CD8-positive, alpha-beta memory T cell (primary cell): ENCODE results near the gene NXF1. TPM values are rescaled to one million over a fixed set of nuclear protein-coding genes. Genes with fewer than 3 reads are reported as not detected.
"Not testable (repeated sequence)": the region's sequence is repeated elsewhere in the genome, so short reads cannot be mapped to it uniquely, and the experiment has no call there.

Source experiments
- CTCF ChIA-PET: fragments of 350-600 bp; sonication (Branson Sonifier 250); formaldehyde crosslinking; loops from one replicate; lab custom pipeline; 2021; ENCODE audit warnings: antibody characterized with exemption; lab: Charles Lee
- POLR2A ChIA-PET: fragments of 350-600 bp; sonication (Branson Sonifier 250); formaldehyde crosslinking; loops from one replicate; lab custom pipeline; 2021; ENCODE audit warnings: antibody characterized with exemption; lab: Charles Lee
- DNase-seq, 5 donors: peaks; one replicate each; pipeline versions ENCODE4 v3.0.0 to v3.0.0-alpha.2; 2020 to 2022; ENCODE audit warnings: mixed read lengths in 1 of 5
- H3K27ac ChIP-seq: one replicate; pipeline ENCODE4 v1.7.0; 2013; ENCODE audit warnings: low read depth, mild to moderate bottlenecking, low read length, moderate library complexity
- H3K27me3 ChIP-seq: 2 replicates; pipeline ENCODE4 v1.7.0; 2013; ENCODE audit warnings: low read length, mild to moderate bottlenecking; ENCODE audit not compliant: insufficient read depth, poor library complexity, severe bottlenecking
- H3K36me3 ChIP-seq: 2 replicates; pipeline ENCODE4 v1.7.0; 2013; ENCODE audit warnings: mild to moderate bottlenecking, low read length, moderate library complexity; ENCODE audit not compliant: insufficient read depth
- H3K4me1 ChIP-seq: 2 replicates; pipeline ENCODE4 v1.7.0; 2013; ENCODE audit warnings: mild to moderate bottlenecking, low read length, moderate library complexity; ENCODE audit not compliant: insufficient read depth
- H3K4me3 ChIP-seq: 2 replicates; pipeline ENCODE4 v1.7.0; 2013; ENCODE audit warnings: mild to moderate bottlenecking, low read length
- H3K9me3 ChIP-seq: 2 replicates; pipeline ENCODE4 v1.7.0; 2013; ENCODE audit warnings: mild to moderate bottlenecking, low read length
- H3K27ac Mint-ChIP-seq, 8 donors: one replicate each; pipeline ENCODE4 v1.8.0; 2020 to 2021; ENCODE audit warnings: mixed read lengths in 8 of 8, mild to moderate bottlenecking in 6 of 8, inconsistent platforms in 3 of 8, moderate library complexity in 3 of 8
- H3K27me3 Mint-ChIP-seq, 2 donors: one replicate each; pipeline ENCODE4 v1.8.0; 2020 to 2021; ENCODE audit warnings: mixed read lengths in 2 of 2, mild to moderate bottlenecking in 1 of 2, moderate library complexity in 1 of 2
- H3K36me3 Mint-ChIP-seq, 3 donors: one replicate each; pipeline ENCODE4 v1.8.0; 2020 to 2021; ENCODE audit warnings: mixed read lengths in 3 of 3, inconsistent platforms in 1 of 3, mild to moderate bottlenecking in 1 of 3
- H3K4me1 Mint-ChIP-seq, 3 donors: one replicate each; pipeline ENCODE4 v1.8.0; 2020 to 2021; ENCODE audit warnings: mixed read lengths in 3 of 3, inconsistent platforms in 1 of 3, mild to moderate bottlenecking in 1 of 3
- H3K4me3 Mint-ChIP-seq, 7 donors: one replicate each; pipeline ENCODE4 v1.8.0; 2020 to 2021; ENCODE audit warnings: mixed read lengths in 7 of 7, mild to moderate bottlenecking in 6 of 7, moderate library complexity in 4 of 7, inconsistent platforms in 2 of 7
- H3K9me3 Mint-ChIP-seq, 5 donors: one replicate each; pipeline ENCODE4 v1.8.0; 2020 to 2022; ENCODE audit warnings: mixed read lengths in 5 of 5, mild to moderate bottlenecking in 3 of 5, moderate library complexity in 2 of 5, inconsistent platforms in 1 of 5
- polyA plus RNA-seq: library from polyadenylated mRNA; unstranded; fragments of 300-500 nt; fragmentation: Illumina TruSeq; gene quantifications from one replicate; pipeline ENCODE4 v1.2.3, GENCODE V29; 2021
- total RNA-seq, 2 experiments: library from RNA; stranded (reverse); gene quantifications; one replicate each; pipeline ENCODE4 v1.2.3, GENCODE V29; 2021

NXF1 gene
- total and polyA plus RNA-seq, 3 experiments from 2014 or later: 81.2 to 126 (median 112) TPM

DNA sequence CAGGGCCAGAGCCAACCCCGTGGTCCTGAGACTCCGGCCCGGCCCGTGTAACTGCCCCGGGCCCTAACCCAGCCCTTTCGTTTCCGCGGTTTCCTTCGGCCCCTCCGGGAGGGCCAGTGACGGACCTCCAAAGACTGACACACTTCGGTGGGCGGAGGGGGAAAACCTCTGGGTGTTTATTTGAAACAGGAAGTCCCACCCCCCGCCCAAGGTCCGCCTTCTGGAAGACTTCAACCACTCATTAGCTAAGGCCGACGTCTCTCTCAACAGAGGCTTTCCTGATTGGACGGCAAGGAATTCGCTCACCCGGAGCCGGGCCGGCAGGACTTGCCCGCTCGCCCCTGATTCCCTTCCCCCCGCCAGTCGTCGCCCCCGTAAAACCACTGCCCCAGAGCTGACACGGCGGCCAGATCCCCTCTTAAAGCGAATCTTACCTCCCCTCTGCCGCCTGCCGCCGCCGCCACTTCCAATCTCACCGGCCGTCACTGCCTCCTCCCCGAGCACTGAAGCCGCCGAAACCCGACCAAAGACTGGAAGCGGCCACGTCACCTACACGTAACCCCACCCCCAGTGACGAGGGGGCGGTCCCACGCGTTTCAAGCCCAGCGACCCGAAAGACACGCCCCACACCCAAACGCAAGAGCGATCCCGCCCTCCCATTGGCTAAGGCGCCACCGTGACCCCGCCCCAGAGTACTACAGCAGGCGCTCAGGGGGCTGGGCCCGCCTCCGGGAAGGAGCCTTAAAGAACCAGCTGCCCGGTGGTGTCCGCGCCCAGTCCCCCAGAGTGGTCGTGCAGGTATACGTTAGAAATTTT lies 26.5 kb upstream of the NXF1 start, which contains the start of gene STX5:
Gene STX5 (minus strand): TSS at position 532 of the 816 bp plus-strand sequence. CDS start 808 bp downstream, outside the sequence.
- Mint-ChIP-seq H3K9me3 (no peaks in the 10 kb centered on the region), H3K27me3 (no peaks in the 10 kb centered on the region), H3K4me1 (peaks cover 22 to 55% (median 35%) of the 10 kb centered on the region in 3 donors), H3K36me3 (peaks cover 0 to 73% (median 10%) of the 10 kb centered on the region in 3 donors), H3K27ac (peak within 1 kb of the TSS; percentile 96 to 100 (median 98)), H3K4me3 (peak within 1 kb of the TSS; percentile 93 to 100 (median 97))
- ChIA-PET POLR2A (interaction anchor here (0.6 to 2.9 kb wide), 18 partner anchors 9 to 240 kb away, joined by 3 to 68 read pairs (median 6); partner anchors contain the start of genes HNRNPUL2, NXF1, POLR2G and SLC3A2), CTCF (interaction anchor here (0.6 to 1.6 kb wide), 10 partner anchors 8 to 258 kb away, joined by 3 to 5 read pairs (median 3); partner anchors contain the start of genes EEF1G, NXF1, SLC3A2 and TAF6L)
- no peaks in the 10 kb centered on the region for H3K9me3 ChIP-seq
- peak within 1 kb of the TSS; percentile 96 for H3K4me3 ChIP-seq
- peak within 1 kb of the TSS; percentile 98 for H3K27ac ChIP-seq
- peak; percentile 99 to 100 (median 99) for DNase-seq
- H3K36me3 ChIP-seq: peaks cover 36% of the 10 kb centered on the region
- H3K27me3 ChIP-seq: no peaks in the 10 kb centered on the region
- peaks cover 29% of the 10 kb centered on the region for H3K4me1 ChIP-seq

DNA sequence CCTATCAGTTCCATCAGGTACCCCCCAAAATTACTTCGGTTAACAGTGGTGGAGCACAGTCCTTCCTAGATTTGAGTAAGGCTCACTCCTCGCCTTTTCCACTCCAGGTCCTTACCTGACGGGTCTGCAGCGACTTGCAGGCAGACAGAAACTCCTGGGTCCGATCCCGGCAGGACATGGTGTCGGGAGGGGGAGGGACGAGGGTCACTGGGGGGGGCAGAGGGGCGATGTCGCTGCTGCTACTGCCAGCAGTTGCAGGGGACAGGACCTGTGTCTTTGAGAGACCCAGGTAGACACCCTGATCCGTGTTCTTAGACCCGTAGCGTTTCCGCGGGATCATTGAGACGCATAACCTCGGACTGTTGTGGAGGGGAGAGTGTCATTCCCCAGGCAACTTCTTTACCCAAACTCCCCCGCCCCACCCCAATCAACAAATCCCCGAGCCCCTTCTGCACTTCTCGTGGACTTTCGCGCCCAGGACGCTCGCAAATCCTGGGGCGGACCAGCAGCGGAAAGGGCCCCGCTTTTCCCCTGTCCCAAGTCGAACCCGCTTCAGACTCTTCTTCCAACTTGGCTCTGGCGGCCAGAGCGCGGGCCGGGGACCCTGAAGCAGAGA lies 25.8 kb upstream of the NXF1 start:
- peaks cover 30% of the 10 kb centered on the region for H3K36me3 ChIP-seq
- H3K27ac ChIP-seq: peak overlapping the region; percentile 98
- Mint-ChIP-seq H3K4me1 (peaks cover 22 to 52% (median 30%) of the 10 kb centered on the region in 3 donors), H3K27ac (peak overlapping the region; percentile 96 to 100 (median 98)), H3K27me3 (no peaks in the 10 kb centered on the region), H3K36me3 (peaks cover 0 to 66% (median 10%) of the 10 kb centered on the region in 3 donors), H3K9me3 (no peaks in the 10 kb centered on the region), H3K4me3 (peak overlapping the region; percentile 93 to 100 (median 97))
- no peaks in the 10 kb centered on the region for H3K9me3 ChIP-seq
- H3K27me3 ChIP-seq: no peaks in the 10 kb centered on the region
- DNase-seq: no peak
- POLR2A ChIA-PET: interaction anchor here (1.0 to 2.9 kb wide), 13 partner anchors 8 to 239 kb away, joined by 3 to 68 read pairs (median 13); partner anchors contain the start of genes HNRNPUL2, NXF1, POLR2G and SLC3A2
- H3K4me3 ChIP-seq: peak overlapping the region; percentile 96
- peaks cover 29% of the 10 kb centered on the region for H3K4me1 ChIP-seq
- CTCF ChIA-PET: interaction anchor here (0.6 to 1.6 kb wide), 8 partner anchors 9 to 257 kb away, joined by 3 to 7 read pairs (median 3); partner anchors contain the start of genes EEF1G, NXF1, SLC3A2 and TMEM179B

DNA sequence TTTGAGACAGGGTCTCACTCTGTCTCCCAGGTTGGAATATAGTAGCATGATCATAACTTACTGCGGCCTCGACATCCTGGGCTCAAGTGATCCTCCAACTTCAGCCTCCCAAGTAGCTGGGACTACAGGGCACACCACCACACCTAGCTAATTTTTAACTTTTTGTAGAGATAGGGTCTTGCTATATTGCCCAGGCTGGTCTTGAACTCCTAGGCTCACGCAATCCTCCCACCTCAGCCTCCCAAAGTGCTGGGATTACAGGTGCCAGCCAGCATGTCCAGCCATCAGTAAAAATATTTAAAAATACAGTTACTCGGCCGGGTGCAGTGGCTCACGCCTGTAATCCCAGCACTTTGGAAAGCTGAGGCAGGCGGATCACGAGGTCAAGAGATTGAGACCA lies 22.9 kb upstream of the NXF1 start:
- H3K9me3 ChIP-seq, H3K27me3 ChIP-seq, H3K27ac ChIP-seq, H3K4me3 ChIP-seq, H3K9me3 Mint-ChIP-seq, H3K27me3 Mint-ChIP-seq, DNase-seq: not testable (repeated sequence)
- peaks cover 18 to 40% (median 31%) of the 10 kb centered on the region in 3 donors for H3K4me1 Mint-ChIP-seq
- H3K4me3 Mint-ChIP-seq: peak overlapping the region in 1 of 7 donors; percentile 36
- POLR2A ChIA-PET: interaction anchor here (0.6 to 3.1 kb wide), 2 partner anchors 22 to 32 kb away, joined by 3 to 11 read pairs; partner anchors contain the start of gene NXF1
- CTCF ChIA-PET: interaction anchor here (1.1 to 3.1 kb wide), 3 partner anchors 26 to 52 kb away, joined by 3 to 11 read pairs (median 4); partner anchors contain the start of genes SLC3A2 and TMEM179B
- H3K36me3 Mint-ChIP-seq: peaks cover 0 to 69% (median 12%) of the 10 kb centered on the region in 3 donors
- H3K4me1 ChIP-seq: peaks cover 23% of the 10 kb centered on the region
- peaks cover 42% of the 10 kb centered on the region for H3K36me3 ChIP-seq
- H3K27ac Mint-ChIP-seq: peak overlapping the region in 2 of 8 donors; percentile 41 to 72

DNA sequence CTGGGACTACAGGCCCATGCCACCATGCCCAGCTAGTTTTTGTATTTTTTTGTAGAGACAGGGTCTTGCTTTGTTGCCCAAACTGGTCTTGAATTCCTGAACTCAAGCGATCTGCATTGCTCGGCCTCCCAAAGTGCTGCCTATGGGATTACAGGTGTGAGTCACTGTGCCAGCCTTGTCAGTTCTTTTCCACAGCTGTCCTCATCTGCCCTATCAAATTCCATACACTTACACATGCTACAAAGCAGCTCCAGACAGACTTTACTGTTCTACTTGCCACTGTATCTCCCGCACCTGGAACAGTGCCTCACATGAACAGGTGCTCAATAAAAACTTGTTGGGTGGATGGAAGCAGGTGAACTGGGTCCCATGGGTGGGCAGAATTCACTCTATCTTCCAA lies 18.4 kb upstream of the NXF1 start:
- Mint-ChIP-seq H3K4me1 (peaks cover 4 to 16% (median 11%) of the 10 kb centered on the region in 3 donors), H3K9me3 (no peaks in the 10 kb centered on the region), H3K27ac (no peak overlapping the region), H3K36me3 (peaks cover 0 to 74% (median 22%) of the 10 kb centered on the region in 3 donors), H3K27me3 (no peaks in the 10 kb centered on the region), H3K4me3 (no peak overlapping the region)
- H3K36me3 ChIP-seq: peaks cover 50% of the 10 kb centered on the region
- no peak overlapping the region for H3K27ac ChIP-seq
- H3K9me3 ChIP-seq: no peaks in the 10 kb centered on the region
- H3K27me3 ChIP-seq: no peaks in the 10 kb centered on the region
- no peak overlapping the region for H3K4me3 ChIP-seq
- CTCF ChIA-PET: interaction anchor here (0.6 to 1.5 kb wide), 2 partner anchors 9 to 159 kb away, joined by 3 to 4 read pairs; partner anchors contain the start of genes C11orf98, CSKMT and TEX54
- DNase-seq: no peak
- H3K4me1 ChIP-seq: no peaks in the 10 kb centered on the region
- POLR2A ChIA-PET: interaction anchor here (0.6 to 0.9 kb wide), 2 partner anchors 29 to 95 kb away, joined by 3 read pairs; partner anchors contain the start of gene TTC9C

DNA sequence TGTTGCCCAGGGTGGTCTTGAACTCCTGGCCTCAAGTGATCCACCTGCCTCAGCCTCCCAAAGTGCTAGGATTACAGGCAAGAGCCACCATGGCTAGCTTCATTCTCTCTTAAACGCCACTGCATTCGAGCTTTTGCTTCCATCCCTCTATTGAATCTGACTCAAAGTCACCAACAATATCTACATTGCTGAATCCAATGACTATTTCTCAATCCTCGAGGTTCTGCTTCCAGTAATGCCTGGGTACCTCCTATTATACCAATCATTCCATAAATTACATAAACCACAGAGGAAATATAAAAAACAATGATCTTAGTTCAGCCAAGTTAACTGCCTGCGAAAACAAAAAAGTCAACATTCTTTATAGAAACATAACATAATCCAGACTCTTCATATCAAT lies 11.9 kb upstream of the NXF1 start:
- Histone ChIP-seq H3K4me1 (no peaks in the 10 kb centered on the region), H3K27me3 (no peaks in the 10 kb centered on the region), H3K4me3 (no peak overlapping the region), H3K9me3 (no peaks in the 10 kb centered on the region), H3K36me3 (peaks cover 5% of the 10 kb centered on the region), H3K27ac (no peak overlapping the region)
- H3K27me3 Mint-ChIP-seq: peaks cover 0 to 1% of the 10 kb centered on the region in 2 donors
- ChIA-PET CTCF (interaction anchor here (1.1 to 1.4 kb wide), 2 partner anchors 30 to 46 kb away, joined by 3 read pairs; partner anchors contain the start of gene TMEM179B), POLR2A (interaction anchor here (0.8 to 1.4 kb wide), 3 partner anchors 11 to 24 kb away, joined by 4 to 5 read pairs (median 5); partner anchors contain the start of gene WDR74)
- peaks cover 0 to 1% (median 0%) of the 10 kb centered on the region in 3 donors for H3K4me1 Mint-ChIP-seq
- H3K36me3 Mint-ChIP-seq: peaks cover 0 to 51% (median 7%) of the 10 kb centered on the region in 3 donors
- H3K27ac Mint-ChIP-seq: peak overlapping the region in 1 of 8 donors; percentile 64
- no peak overlapping the region for H3K4me3 Mint-ChIP-seq
- no peak for DNase-seq
- H3K9me3 Mint-ChIP-seq: no peaks in the 10 kb centered on the region

DNA sequence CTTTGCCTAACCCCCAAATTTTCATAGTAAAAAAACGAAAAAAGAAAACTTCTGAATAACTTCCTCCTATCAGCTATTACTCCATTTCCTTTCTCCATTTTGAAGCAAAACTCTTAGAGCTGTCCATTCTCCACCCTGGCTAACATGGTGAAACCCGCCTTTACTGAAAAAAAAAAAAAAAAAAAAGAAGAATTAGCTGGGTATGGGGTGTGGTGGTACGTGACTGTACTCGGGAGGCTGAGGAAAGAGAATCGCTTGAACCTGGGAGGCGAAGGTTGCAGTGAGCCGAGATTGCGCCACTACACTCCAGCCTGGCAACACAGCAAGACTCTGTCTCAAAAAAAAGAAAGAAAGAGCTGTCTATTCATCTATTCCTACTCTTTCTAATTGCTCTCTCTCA lies 11.3 kb upstream of the NXF1 start:
- H3K4me1 ChIP-seq: no peaks in the 10 kb centered on the region
- no peak overlapping the region for H3K27ac ChIP-seq
- peaks cover 0 to 1% (median 0%) of the 10 kb centered on the region in 3 donors for H3K4me1 Mint-ChIP-seq
- H3K36me3 ChIP-seq: peaks cover 5% of the 10 kb centered on the region
- H3K27ac Mint-ChIP-seq: no peak overlapping the region
- no peak for DNase-seq
- H3K9me3 ChIP-seq: no peaks in the 10 kb centered on the region
- H3K9me3 Mint-ChIP-seq: no peaks in the 10 kb centered on the region
- ChIA-PET CTCF (interaction anchor here (0.8 to 1.4 kb wide), 3 partner anchors 29 to 64 kb away, joined by 3 read pairs; partner anchors contain the start of genes SLC3A2 and TMEM179B), POLR2A (interaction anchor here (0.7 to 1.4 kb wide), 4 partner anchors 10 to 106 kb away, joined by 4 to 9 read pairs (median 5); partner anchors contain the start of gene WDR74)
- no peaks in the 10 kb centered on the region for H3K27me3 ChIP-seq
- no peak overlapping the region for H3K4me3 Mint-ChIP-seq
- peaks cover 0 to 48% (median 7%) of the 10 kb centered on the region in 3 donors for H3K36me3 Mint-ChIP-seq
- H3K4me3 ChIP-seq: no peak overlapping the region
- peaks cover 0 to 1% of the 10 kb centered on the region in 2 donors for H3K27me3 Mint-ChIP-seq

DNA sequence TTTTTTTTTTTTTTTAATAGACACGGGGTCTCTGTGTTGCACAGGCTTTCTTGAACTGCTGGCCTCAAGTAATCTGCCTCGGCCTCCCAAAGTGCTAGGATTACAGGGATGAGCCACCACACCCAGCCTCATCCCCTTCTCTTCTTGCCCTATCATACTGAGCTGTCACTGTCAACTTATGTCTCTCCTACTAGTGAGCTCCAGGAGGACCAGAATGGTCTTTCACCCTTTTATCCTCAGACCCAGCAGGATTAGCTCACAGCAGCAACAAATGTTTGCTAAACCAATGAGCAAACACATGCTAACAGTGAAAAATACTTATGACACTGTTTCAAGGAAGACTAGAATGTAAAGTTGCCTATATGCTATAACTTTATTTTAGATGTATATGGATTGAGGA lies 6.4 kb upstream of the NXF1 start:
- H3K27me3 Mint-ChIP-seq: peaks cover 0 to 1% of the 10 kb centered on the region in 2 donors
- H3K27ac ChIP-seq: no peak overlapping the region
- peak overlapping the region in 2 of 8 donors; percentile 33 to 43 for H3K27ac Mint-ChIP-seq
- peaks cover 0 to 19% (median 2%) of the 10 kb centered on the region in 3 donors for H3K36me3 Mint-ChIP-seq
- CTCF ChIA-PET: interaction anchor here (1.5 kb wide), 1 partner anchor 26 kb away, joined by 5 read pairs; no protein-coding TSS in a partner anchor
- no peak for DNase-seq
- no peaks in the 10 kb centered on the region for H3K9me3 Mint-ChIP-seq
- peaks cover 0 to 1% (median 0%) of the 10 kb centered on the region in 3 donors for H3K4me1 Mint-ChIP-seq
- no peaks in the 10 kb centered on the region for H3K36me3 ChIP-seq
- no peaks in the 10 kb centered on the region for H3K4me1 ChIP-seq
- no peaks in the 10 kb centered on the region for H3K27me3 ChIP-seq
- H3K4me3 Mint-ChIP-seq: peak overlapping the region in 1 of 7 donors; percentile 37
- H3K9me3 ChIP-seq: no peaks in the 10 kb centered on the region
- POLR2A ChIA-PET: interaction anchor here (0.7 to 1.2 kb wide), 4 partner anchors 13 to 30 kb away, joined by 3 to 8 read pairs (median 4); partner anchors contain the start of gene STX5
- H3K4me3 ChIP-seq: no peak overlapping the region
